Breast epithelium (tissue), 4 donors: ENCODE measurements around the gene MTOR. TPM values are rescaled to one million over a fixed set of nuclear protein-coding genes. Genes with fewer than 3 reads are reported as not detected.

Experiments used
- DNase-seq, 2 donors: peaks; one replicate each; pipeline ENCODE4 v3.0.0-alpha.2; 2019; ENCODE audit warnings: low spot score in 2 of 2
- H3K27ac ChIP-seq, 2 donors: fragments of 200-600 bp; sonication (generic) in 1 of 2; one replicate each; pipeline ENCODE4 v1.5.1; 2016 to 2019; ENCODE audit warnings: mild to moderate bottlenecking in 1 of 2
- H3K27me3 ChIP-seq, 2 donors: fragments of 200-600 bp; sonication (generic) in 1 of 2; one replicate each; pipeline versions ENCODE4 v1.5.1 to v1.6.0; 2017 to 2019; ENCODE audit warnings: control low read depth in 1 of 2, mild to moderate bottlenecking in 1 of 2
- H3K36me3 ChIP-seq: fragments of 200-600 bp; one replicate; pipeline ENCODE4 v1.5.1; 2019
- H3K4me1 ChIP-seq, 2 donors: fragments of 200-600 bp; sonication (generic); one replicate each; pipeline ENCODE4 v1.5.1; 2016 to 2019; ENCODE audit warnings: control low read depth in 1 of 2
- H3K4me3 ChIP-seq, 3 donors: fragments of 200-600 bp; sonication (generic); 1 replicate in 2 of 3; 2 replicates in 1 of 3; pipeline ENCODE4 v1.5.1; 2016 to 2019; ENCODE audit warnings: mild to moderate bottlenecking in 3 of 3, moderate library complexity in 2 of 3
- H3K9me3 ChIP-seq, 2 donors: fragments of 200-600 bp; sonication (generic) in 1 of 2; one replicate each; pipeline ENCODE4 v1.5.1; 2016 to 2019; ENCODE audit warnings: control low read depth in 1 of 2
- CTCF ChIP-seq, 3 donors: fragments of 450-650 bp; IDR thresholded peaks; one replicate each; pipeline ENCODE4 v1.5.1; 2016 to 2017; ENCODE audit warnings: antibody characterized with exemption in 3 of 3, mild to moderate bottlenecking in 3 of 3, moderate library complexity in 3 of 3
- POLR2A ChIP-seq: fragments of 450-650 bp; IDR thresholded peaks from one replicate; pipeline ENCODE4 v1.6.1; 2016; ENCODE audit warnings: antibody characterized with exemption, mild to moderate bottlenecking, moderate library complexity
- POLR2AphosphoS5 ChIP-seq, 3 donors: sonication (generic); formaldehyde crosslinking; IDR thresholded peaks; one replicate each; pipeline ENCODE4 v1.6.1; 2017; ENCODE audit warnings: antibody characterized with exemption in 3 of 3
- intact Hi-C: fragments of 100-400 bp; cut with DNase I; formaldehyde crosslinking; loops from one replicate; pipeline ENCODE4 v1.15.1; 2023; ENCODE audit warnings: low total_unique reads
- total RNA-seq, 3 donors: library from RNA; depleted of rRNA; stranded (reverse); fragments of >200 nt; gene quantifications; one replicate each; pipeline ENCODE4 v1.1.0, GENCODE V29; 2016

MTOR gene
- total RNA-seq, 3 donors from 2014 or later: 36.8 to 48.4 (median 46.5) TPM

GRCh38 chr1:11150326-11150725, 112.0 kb downstream of the MTOR start:
- TF ChIP-seq POLR2AphosphoS5 (IDR thresholded peaks at IDR 0.05) (no peak), CTCF (IDR thresholded peaks at IDR 0.05) (no peak), POLR2A (no peak)
- peaks cover 0 to 4% of the 10 kb centered on the region in 2 donors for H3K4me1 ChIP-seq
- no peak for DNase-seq
- H3K27ac ChIP-seq: peak overlapping the region in 1 of 2 donors; percentile 50
- H3K36me3 ChIP-seq: no peaks in the 10 kb centered on the region
- no peaks in the 10 kb centered on the region for H3K9me3 ChIP-seq
- no peak overlapping the region for H3K4me3 ChIP-seq
- H3K27me3 ChIP-seq: no peaks in the 10 kb centered on the region
- intact Hi-C loops: no loop called here

GRCh38 chr1:11147197-11147770, 115.1 kb downstream of the MTOR start:
- no peaks in the 10 kb centered on the region for H3K36me3 ChIP-seq
- DNase-seq: peak in 1 of 2 donors; percentile 30
- intact Hi-C loops: no loop called here
- no peaks in the 10 kb centered on the region for H3K27me3 ChIP-seq
- peaks cover 0 to 4% of the 10 kb centered on the region in 2 donors for H3K4me1 ChIP-seq
- no peak for TF ChIP-seq POLR2AphosphoS5 (IDR thresholded peaks at IDR 0.05)
- TF ChIP-seq CTCF (IDR thresholded peaks at IDR 0.05): no peak
- TF ChIP-seq POLR2A: no peak
- no peaks in the 10 kb centered on the region for H3K9me3 ChIP-seq
- H3K27ac ChIP-seq: peak overlapping the region; percentile 80 to 83
- H3K4me3 ChIP-seq: no peak overlapping the region

- no peaks in the 10 kb centered on the region for H3K36me3 ChIP-seq
- peak overlapping the region; percentile 80 to 83 for H3K27ac ChIP-seq
- no peak for DNase-seq
- H3K27me3 ChIP-seq: no peaks in the 10 kb centered on the region
- no peak for TF ChIP-seq CTCF (IDR thresholded peaks at IDR 0.05)
- TF ChIP-seq POLR2A: no peak
- no peak for TF ChIP-seq POLR2AphosphoS5 (IDR thresholded peaks at IDR 0.05)
- intact Hi-C loops: no loop called here
- H3K4me1 ChIP-seq: no peaks in the 10 kb centered on the region
- H3K4me3 ChIP-seq: no peak overlapping the region
- no peaks in the 10 kb centered on the region for H3K9me3 ChIP-seq
These were observed 116.6 kb downstream of the MTOR start for GRCh38 chr1:11145741-11146140.

GRCh38 chr1:11144570-11145256, 117.6 kb downstream of the MTOR start:
- Histone ChIP-seq H3K27me3 (no peaks in the 10 kb centered on the region), H3K27ac (peak overlapping the region; percentile 80 to 83), H3K4me3 (no peak overlapping the region), H3K9me3 (no peaks in the 10 kb centered on the region), H3K36me3 (no peaks in the 10 kb centered on the region), H3K4me1 (no peaks in the 10 kb centered on the region)
- DNase-seq: peak in 1 of 2 donors; percentile 86
- TF ChIP-seq POLR2AphosphoS5 (IDR thresholded peaks at IDR 0.05): no peak
- no peak for TF ChIP-seq CTCF (IDR thresholded peaks at IDR 0.05)
- no peak for TF ChIP-seq POLR2A
- intact Hi-C loops: no loop called here

- TF ChIP-seq CTCF (IDR thresholded peaks at IDR 0.05) (no peak), POLR2A (no peak), POLR2AphosphoS5 (IDR thresholded peaks at IDR 0.05) (no peak)
- Histone ChIP-seq H3K27ac (peak overlapping the region; percentile 80 to 83), H3K36me3 (no peaks in the 10 kb centered on the region), H3K4me3 (no peak overlapping the region), H3K9me3 (no peaks in the 10 kb centered on the region), H3K27me3 (no peaks in the 10 kb centered on the region), H3K4me1 (no peaks in the 10 kb centered on the region)
- DNase-seq: peak in 1 of 2 donors; percentile 34
- intact Hi-C loops: no loop called here
These were observed 118.4 kb downstream of the MTOR start for GRCh38 chr1:11143907-11144306.
